ENCODE measurements around the gene KCNC2.

Gene KCNC2

GRCh38 chr12:75170640-75171185, 38.9 kb downstream of the KCNC2 start:
- Histone ChIP-seq H3K27ac (no peak overlapping the region), H3K4me3 (no peak overlapping the region)

- Histone ChIP-seq H3K4me3 (no peak overlapping the region), H3K27ac (no peak overlapping the region)
These were observed 46.8 kb downstream of the KCNC2 start for GRCh38 chr12:75162845-75163244.

- no peak overlapping the region for H3K27ac ChIP-seq
- no peak overlapping the region for H3K4me3 ChIP-seq
These were observed 48.2 kb downstream of the KCNC2 start for GRCh38 chr12:75161488-75161887.

GRCh38 chr12:75157385-75157784, 52.3 kb downstream of the KCNC2 start:
- Histone ChIP-seq H3K27ac (no peak overlapping the region), H3K4me3 (no peak overlapping the region)

- no peak overlapping the region for H3K27ac ChIP-seq
- no peak overlapping the region for H3K4me3 ChIP-seq
These were observed 53.7 kb downstream of the KCNC2 start for GRCh38 chr12:75155962-75156361.

GRCh38 chr12:75154388-75154787, 55.3 kb downstream of the KCNC2 start:
- Histone ChIP-seq H3K4me3 (no peak overlapping the region), H3K27ac (no peak overlapping the region)

- H3K4me3 ChIP-seq = no peak overlapping the region
- no peak overlapping the region for H3K27ac ChIP-seq
These were observed 70.4 kb downstream of the KCNC2 start for GRCh38 chr12:75139196-75139595.

- Histone ChIP-seq H3K4me3 (no peak overlapping the region), H3K27ac (no peak overlapping the region)
These were observed 71.7 kb downstream of the KCNC2 start for GRCh38 chr12:75137896-75138295.

- no peak overlapping the region for H3K27ac ChIP-seq
- H3K4me3 ChIP-seq = no peak overlapping the region
These were observed 74.6 kb downstream of the KCNC2 start for GRCh38 chr12:75135026-75135425.

GRCh38 chr12:75130811-75131210, 78.8 kb downstream of the KCNC2 start:
- Histone ChIP-seq H3K27ac (no peak overlapping the region), H3K4me3 (no peak overlapping the region)

GRCh38 chr12:75129275-75129674, 80.4 kb downstream of the KCNC2 start:
- Histone ChIP-seq H3K27ac (no peak overlapping the region), H3K4me3 (no peak overlapping the region)

- no peak overlapping the region for H3K27ac ChIP-seq
- no peak overlapping the region for H3K4me3 ChIP-seq
These were observed 88.5 kb downstream of the KCNC2 start for GRCh38 chr12:75121036-75121705.

GRCh38 chr12:75120311-75120711, 89.3 kb downstream of the KCNC2 start:
- Histone ChIP-seq H3K27ac (no peak overlapping the region), H3K4me3 (no peak overlapping the region)

GRCh38 chr12:75116646-75117198, 92.9 kb downstream of the KCNC2 start:
- Histone ChIP-seq H3K4me3 (no peak overlapping the region), H3K27ac (no peak overlapping the region)

GRCh38 chr12:75115748-75116147, 93.9 kb downstream of the KCNC2 start:
- H3K27ac ChIP-seq = no peak overlapping the region
- H3K4me3 ChIP-seq = no peak overlapping the region

GRCh38 chr12:75103822-75104221, 105.8 kb downstream of the KCNC2 start:
- H3K4me3 ChIP-seq = no peak overlapping the region
- H3K27ac ChIP-seq = no peak overlapping the region

GRCh38 chr12:75101781-75102180, 107.9 kb downstream of the KCNC2 start:
- Histone ChIP-seq H3K4me3 (no peak overlapping the region), H3K27ac (no peak overlapping the region)

GRCh38 chr12:75099210-75099609, 110.4 kb downstream of the KCNC2 start:
- no peak overlapping the region for H3K27ac ChIP-seq
- H3K4me3 ChIP-seq = no peak overlapping the region

- no peak overlapping the region for H3K27ac ChIP-seq
- no peak overlapping the region for H3K4me3 ChIP-seq
These were observed 112.6 kb downstream of the KCNC2 start for GRCh38 chr12:75097003-75097402.

- Histone ChIP-seq H3K27ac (no peak overlapping the region), H3K4me3 (no peak overlapping the region)
These were observed 122.0 kb downstream of the KCNC2 start for GRCh38 chr12:75087654-75088053.

GRCh38 chr12:75086091-75087038, 123.3 kb downstream of the KCNC2 start:
- no peak overlapping the region for H3K27ac ChIP-seq
- no peak overlapping the region for H3K4me3 ChIP-seq

All from skin epidermis (tissue), 12 donors.